DND-41 (cell line): ENCODE data around the gene ENAH.

Experiments used
- ATAC-seq: fragments of 200-7000 bp; cut with Tn5 transposase; 3 replicates; pipeline ENCODE4 v1.9.1; 2021; ENCODE audit warnings: low read depth; ENCODE audit not compliant: insufficient read depth
- DNase-seq: peaks from one replicate; pipeline ENCODE4 v3.0.0-alpha.2; 2020
- H2AFZ ChIP-seq: 2 replicates; pipeline ENCODE4 v1.6.0; 2012; ENCODE audit warnings: low read depth, low read length
- H3K27ac ChIP-seq: 2 replicates; pipeline ENCODE4 v1.5.1; 2012; ENCODE audit warnings: low read length, inconsistent platforms
- H3K27me3 ChIP-seq: fragments of 200-600 bp; sonication (generic); 2 replicates; pipeline ENCODE4 v1.6.0; 2012; ENCODE audit warnings: low read length, mild to moderate bottlenecking, inconsistent platforms; ENCODE audit not compliant: insufficient read depth, poor library complexity
- H3K36me3 ChIP-seq: 2 replicates; pipeline ENCODE4 v1.5.1; 2012; ENCODE audit warnings: low read length, inconsistent platforms; ENCODE audit not compliant: insufficient read depth
- H3K4me1 ChIP-seq: 2 replicates; pipeline ENCODE4 v1.5.1; 2012; ENCODE audit warnings: mild to moderate bottlenecking, low read length; ENCODE audit not compliant: insufficient read depth
- H3K4me2 ChIP-seq: 2 replicates; pipeline ENCODE4 v1.6.0; 2012; ENCODE audit warnings: mild to moderate bottlenecking, moderate library complexity, low read length, inconsistent platforms; ENCODE audit not compliant: insufficient read depth
- H3K4me3 ChIP-seq, 2 experiments: fragments of 200-600 bp in 1 of 2; shearing (Covaris generic) in 1 of 2; 2 replicates each; pipeline ENCODE4 v1.5.1; 2012 to 2016; ENCODE audit warnings: inconsistent platforms in 2 of 2, low read length in 2 of 2, mild to moderate bottlenecking in 2 of 2, low read depth in 1 of 2, moderate library complexity in 1 of 2
- H3K79me2 ChIP-seq: 2 replicates; pipeline ENCODE4 v1.6.0; 2012; ENCODE audit warnings: low read length, inconsistent platforms; ENCODE audit not compliant: insufficient read depth
- H3K9ac ChIP-seq: 2 replicates; pipeline ENCODE4 v1.6.0; 2012; ENCODE audit warnings: low read depth, mild to moderate bottlenecking, inconsistent platforms, low read length, moderate library complexity
- H3K9me3 ChIP-seq: 2 replicates; pipeline ENCODE4 v1.5.1; 2012; ENCODE audit warnings: low read length, moderate library complexity, mild to moderate bottlenecking, inconsistent platforms; ENCODE audit not compliant: insufficient read depth, severe bottlenecking
- H4K20me1 ChIP-seq: 2 replicates; pipeline ENCODE4 v1.6.0; 2012; ENCODE audit warnings: low read length; ENCODE audit not compliant: insufficient read depth
- CTCF ChIP-seq: IDR thresholded peaks from 2 replicates; pipeline ENCODE4 v1.5.1; 2012; ENCODE audit warnings: borderline replicate concordance, low read length, moderate library complexity, mild to moderate bottlenecking; ENCODE audit not compliant: poor library complexity, severe bottlenecking; ENCODE audit errors: extremely low read depth
- EZH2 ChIP-seq: IDR thresholded peaks from 3 replicates; pipeline ENCODE4 v1.6.1; 2012; ENCODE audit warnings: borderline replicate concordance, low read depth, mild to moderate bottlenecking, moderate library complexity, low read length, inconsistent platforms; ENCODE audit not compliant: severe bottlenecking

Gene ENAH

GRCh38 chr1:225481738-225482137 lies 171.2 kb downstream of the ENAH start:
- Histone ChIP-seq H3K27me3 (peaks cover 6% of the 10 kb centered on the region), H4K20me1 (no peaks in the 10 kb centered on the region), H3K36me3 (no peaks in the 10 kb centered on the region), H3K4me2 (no peak overlapping the region), H3K27ac (no peak overlapping the region), H3K4me1 (no peaks in the 10 kb centered on the region), H3K4me3 (no peak overlapping the region), H3K79me2 (no peaks in the 10 kb centered on the region), H2AFZ (no peak overlapping the region), H3K9ac (no peak overlapping the region), H3K9me3 (no peaks in the 10 kb centered on the region)
- no peak for ATAC-seq
- TF ChIP-seq CTCF (no peak), EZH2 (no peak)
- DNase-seq, result no peak

DNA sequence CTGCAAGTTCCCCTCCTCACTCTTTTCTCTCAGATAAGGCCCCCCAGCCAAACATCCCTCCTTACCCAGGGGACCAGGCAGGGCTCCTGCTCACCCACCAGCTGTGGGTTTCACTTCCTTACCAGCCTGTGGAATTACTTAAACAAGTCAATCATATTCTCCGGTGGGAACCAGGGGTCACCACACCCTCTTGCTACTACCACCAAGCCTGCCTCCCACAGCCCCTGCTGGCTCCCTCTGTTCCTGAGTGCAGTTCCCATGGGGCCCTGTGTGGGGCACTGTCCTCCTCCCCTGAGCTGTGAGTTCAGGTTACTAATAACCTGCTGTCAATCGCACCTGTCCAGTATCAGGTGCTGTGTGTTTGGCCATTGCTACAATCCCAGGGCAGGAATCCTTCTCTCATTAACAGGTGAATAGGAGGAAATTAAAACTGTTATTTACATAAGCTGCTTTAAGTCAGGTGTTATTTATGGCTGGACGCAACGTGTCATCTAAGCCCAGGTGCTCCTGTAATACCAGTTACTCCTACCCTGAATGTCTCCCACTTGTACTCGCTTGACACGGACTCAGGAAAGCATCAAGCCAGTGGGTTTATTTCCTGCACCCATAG lies 172.0 kb downstream of the ENAH start:
- Histone ChIP-seq H4K20me1 (no peaks in the 10 kb centered on the region), H3K27ac (no peak overlapping the region), H3K79me2 (no peaks in the 10 kb centered on the region), H3K9ac (no peak overlapping the region), H3K27me3 (peaks cover 6% of the 10 kb centered on the region), H3K36me3 (no peaks in the 10 kb centered on the region), H2AFZ (no peak overlapping the region), H3K9me3 (no peaks in the 10 kb centered on the region), H3K4me2 (no peak overlapping the region), H3K4me1 (no peaks in the 10 kb centered on the region), H3K4me3 (no peak overlapping the region)
- peak; percentile 81 for TF ChIP-seq CTCF
- no peak for TF ChIP-seq EZH2
- peak; percentile 76 for ATAC-seq
- peak; percentile 43 for DNase-seq

- DNase-seq (no peak), ATAC-seq (no peak)
- no peaks in the 10 kb centered on the region for H4K20me1 ChIP-seq
- no peak overlapping the region for H3K27ac ChIP-seq
- no peak overlapping the region for H3K4me3 ChIP-seq
- peaks cover 2% of the 10 kb centered on the region for H3K4me1 ChIP-seq
- no peak for TF ChIP-seq EZH2
- no peak for TF ChIP-seq CTCF
- no peak overlapping the region for H3K4me2 ChIP-seq
- no peak overlapping the region for H2AFZ ChIP-seq
- H3K9me3 ChIP-seq, result no peaks in the 10 kb centered on the region
- H3K9ac ChIP-seq, result no peak overlapping the region
- peaks cover 6% of the 10 kb centered on the region for H3K27me3 ChIP-seq
- no peaks in the 10 kb centered on the region for H3K36me3 ChIP-seq
- H3K79me2 ChIP-seq, result no peaks in the 10 kb centered on the region
These were observed 172.8 kb downstream of the ENAH start for GRCh38 chr1:225479996-225480720.
